Ramos (cell line): ENCODE data around the gene CRIM1.

Source experiments
- in situ Hi-C: fragments of 300-500 bp; cut with MboI; formaldehyde crosslinking; loops from one replicate; pipeline ENCODE4 v1.14.3; 2022; ENCODE audit warnings: low sequenced_read_pairs; ENCODE audit not compliant: unreplicated experiment

Gene CRIM1

DNA sequence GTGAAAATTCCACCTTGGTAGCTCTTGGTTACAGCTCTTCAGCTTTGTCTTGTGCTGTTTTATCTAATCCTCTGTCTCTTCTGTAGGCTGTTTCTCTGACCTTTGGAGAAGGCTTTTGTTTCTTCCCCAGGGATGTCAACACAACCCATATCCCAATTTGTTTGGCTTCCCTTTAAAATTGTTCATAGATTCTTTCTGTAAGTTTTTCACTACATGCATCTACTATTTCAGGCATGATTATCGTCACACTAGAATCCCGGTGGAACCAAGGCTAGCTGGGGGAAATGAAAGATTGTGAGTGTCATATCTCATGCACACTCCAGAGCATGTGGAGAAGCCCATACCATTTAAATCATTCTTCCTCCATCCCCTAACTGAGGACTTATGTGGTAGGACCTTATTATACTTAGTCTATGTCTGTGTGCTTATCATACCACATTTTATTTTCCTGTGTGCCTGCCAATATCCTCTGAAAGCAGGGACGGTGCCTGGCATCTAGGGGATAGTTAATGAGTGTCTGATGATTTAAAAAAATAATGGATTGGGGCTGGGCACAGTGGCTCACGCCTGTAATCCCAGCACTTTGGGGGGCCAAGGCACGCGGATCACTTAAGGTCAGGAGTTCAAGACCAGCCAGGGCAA, 59.9 kb downstream of the CRIM1 start:
- in situ Hi-C loops: no loop called here

DNA sequence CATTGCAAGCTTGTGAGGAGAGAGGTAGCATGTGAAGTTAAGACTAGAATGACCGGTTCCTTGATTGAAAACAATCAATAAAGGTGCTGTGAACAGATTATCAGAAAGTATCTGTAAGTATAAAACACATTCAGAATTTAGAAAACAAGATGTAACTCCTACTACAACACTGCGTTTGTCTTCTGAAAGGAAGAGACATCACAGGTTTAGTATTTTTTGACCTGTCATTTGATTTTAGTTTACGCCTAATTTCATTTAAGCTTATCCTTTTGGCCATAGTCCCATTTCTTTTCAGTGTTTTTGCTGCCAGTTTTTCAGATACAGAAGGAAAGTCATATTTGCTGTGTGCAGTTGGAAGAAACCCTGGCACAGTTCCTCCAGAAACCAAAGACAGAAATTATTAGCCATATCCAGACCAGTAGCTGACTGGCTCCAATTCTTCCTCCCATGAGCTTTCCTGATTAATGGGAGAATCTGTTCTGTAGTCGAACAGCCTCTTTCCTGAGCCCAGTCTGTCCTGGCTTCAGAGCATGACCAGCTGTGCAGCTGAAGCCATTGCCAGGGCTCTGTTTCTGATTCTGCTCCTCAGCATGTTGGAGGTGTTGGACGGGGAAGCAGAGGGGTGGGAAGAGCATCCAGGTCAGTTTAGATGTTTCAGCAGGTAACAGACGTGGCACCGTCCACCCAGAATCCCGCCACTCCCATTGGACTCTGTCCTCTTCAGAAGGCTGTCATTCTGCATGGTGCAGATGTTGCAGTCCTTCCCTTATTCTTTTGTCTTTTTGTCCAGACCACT, 61.0 kb downstream of the CRIM1 start:
- in situ Hi-C loops: no loop called here

DNA sequence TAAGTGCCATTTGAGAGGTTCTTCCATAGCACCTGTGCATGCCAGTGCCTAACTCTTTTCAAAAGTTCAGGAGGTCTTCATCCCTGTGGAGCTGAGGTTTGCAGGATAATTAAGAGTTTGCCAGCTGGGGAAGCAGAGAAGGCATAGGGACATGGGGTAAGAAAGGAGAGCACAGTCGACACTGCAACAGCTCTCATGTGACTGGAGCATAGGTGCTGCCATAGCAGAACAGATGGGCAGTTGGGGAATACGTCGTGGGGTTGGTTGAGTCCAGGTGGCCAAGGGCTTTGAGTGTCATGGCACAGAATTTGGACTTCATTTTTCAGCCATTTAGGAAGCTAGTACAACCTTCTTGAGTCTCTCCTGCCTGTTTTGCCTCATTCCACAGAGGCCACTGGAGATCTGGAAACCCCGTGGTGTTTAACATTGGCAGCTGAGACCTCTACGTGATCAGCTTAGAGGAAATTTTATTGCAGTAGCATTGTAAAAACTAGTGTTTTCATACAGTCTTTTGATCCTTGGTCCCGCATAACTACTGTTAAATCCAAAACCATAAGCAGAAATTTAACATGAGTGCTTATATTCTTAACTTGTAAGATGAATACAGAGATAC, 65.1 kb downstream of the CRIM1 start:
- in situ Hi-C loops: no loop called here

DNA sequence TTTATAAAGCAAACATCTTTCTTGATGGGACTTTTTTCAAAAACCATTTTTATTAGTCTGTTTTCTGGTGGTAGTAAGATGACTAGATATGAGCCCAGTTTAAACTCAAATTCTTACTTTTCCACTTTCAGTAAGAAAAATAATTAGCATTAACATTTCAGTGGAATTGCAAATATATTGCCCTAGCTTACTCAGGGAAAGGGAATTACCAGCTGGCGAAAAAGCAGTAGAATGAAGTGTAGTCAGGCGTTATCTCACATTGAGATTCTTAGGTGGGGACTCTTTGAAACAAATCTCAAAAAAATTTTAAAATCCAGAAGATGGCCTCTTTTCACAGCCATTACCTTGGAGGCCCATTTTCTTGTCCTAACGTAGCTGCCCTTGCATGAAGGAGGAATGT, 65.8 kb downstream of the CRIM1 start:
- in situ Hi-C loops: no loop called here

DNA sequence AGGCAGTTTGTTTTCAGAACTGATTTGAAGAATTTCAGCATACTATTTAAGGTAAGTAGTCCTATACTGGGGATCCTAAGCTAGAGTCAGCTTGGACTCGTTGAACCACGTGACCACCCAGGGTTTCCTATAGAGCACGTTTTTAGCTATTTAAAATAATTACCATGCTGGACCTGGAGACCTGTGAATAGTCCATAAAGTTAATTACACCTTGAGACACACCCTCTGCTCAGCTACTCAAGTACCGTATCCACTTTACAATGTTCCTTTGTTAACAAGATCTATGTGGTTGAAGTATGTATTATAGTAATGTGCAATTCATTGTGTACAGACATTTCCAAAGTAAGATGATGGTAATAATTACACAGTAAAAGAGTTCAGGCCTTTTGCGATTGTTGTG, 67.6 kb downstream of the CRIM1 start:
- in situ Hi-C loops: no loop called here

DNA sequence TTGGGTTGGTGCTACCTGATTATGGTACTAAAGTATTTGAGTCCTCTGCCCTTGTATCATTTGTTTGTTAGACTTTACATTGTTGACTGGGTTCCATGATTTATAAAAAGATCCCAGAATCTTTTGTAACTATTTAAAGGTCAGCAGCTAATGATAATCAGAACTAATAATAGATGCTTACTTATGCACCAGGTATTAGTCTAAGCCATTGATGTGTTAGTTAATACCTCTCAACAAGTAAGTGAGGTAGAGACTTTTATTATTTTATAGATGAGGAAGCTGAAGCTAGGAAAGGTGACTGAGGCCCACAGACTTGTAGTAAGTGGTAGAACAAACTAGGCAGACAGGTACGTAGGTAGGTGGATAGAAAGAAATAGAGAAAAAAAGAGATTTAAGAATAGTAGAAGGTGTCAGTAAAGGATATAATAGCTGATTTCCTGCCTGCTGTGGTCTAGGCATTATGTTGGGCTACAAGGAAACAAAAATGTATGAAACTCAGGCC, 68.1 kb downstream of the CRIM1 start:
- in situ Hi-C loops: no loop called here

DNA sequence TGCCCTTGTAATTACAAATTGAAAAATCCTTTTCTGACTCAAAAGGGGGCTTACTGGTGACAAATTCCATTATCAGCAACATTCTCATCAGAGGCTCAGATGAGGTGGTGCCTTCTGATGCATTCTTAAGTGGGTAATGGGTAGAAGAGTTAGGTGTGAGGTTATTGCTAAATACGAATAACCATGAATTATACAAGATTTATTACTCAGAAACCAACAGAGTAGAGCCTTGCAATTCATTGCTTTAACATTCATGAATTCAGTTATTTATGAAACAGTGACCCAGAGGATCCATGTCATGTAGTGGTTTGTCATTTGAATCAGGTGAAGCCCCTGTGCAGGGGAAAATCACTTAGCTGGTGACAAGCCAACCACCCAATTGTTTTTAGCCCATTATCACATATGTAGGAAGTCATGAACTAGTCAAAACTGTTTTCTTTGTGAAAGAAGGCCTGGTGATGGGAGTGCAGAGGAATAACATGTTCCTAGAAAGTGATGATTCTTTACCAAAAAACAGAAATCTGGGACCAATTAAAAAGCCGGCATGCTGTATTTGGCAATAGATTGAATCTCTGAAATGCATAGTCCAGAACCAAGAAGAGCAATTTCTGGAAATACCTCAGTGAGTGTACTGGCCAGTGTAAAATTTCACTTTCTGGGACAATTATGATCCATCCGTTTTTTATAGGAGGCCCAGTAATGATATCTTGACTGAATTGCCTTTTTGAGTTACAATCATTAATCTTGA, 70.2 kb downstream of the CRIM1 start:
- in situ Hi-C loops: no loop called here

DNA sequence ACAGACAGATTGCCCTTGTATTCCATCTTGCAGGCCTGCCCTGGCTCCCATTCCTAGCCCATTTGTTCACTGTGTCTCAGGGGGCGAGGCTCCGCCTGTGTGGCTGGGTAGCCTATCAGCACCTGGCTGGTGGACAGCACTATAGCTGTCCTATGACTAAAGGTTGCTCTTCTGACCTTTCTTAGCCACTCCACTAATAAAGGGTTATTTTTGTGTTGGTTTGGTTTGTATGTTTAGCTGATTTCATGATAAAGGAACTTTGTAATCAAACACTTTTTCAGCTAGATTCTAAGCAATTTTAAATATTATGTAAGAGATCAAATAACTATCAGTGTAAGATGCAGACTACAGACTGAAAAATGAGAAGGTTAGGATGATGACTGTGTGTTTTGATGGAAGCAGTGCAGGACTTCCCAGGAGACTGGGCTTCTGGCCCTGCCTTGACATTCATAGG, 72.2 kb downstream of the CRIM1 start:
- in situ Hi-C loops: no loop called here

DNA sequence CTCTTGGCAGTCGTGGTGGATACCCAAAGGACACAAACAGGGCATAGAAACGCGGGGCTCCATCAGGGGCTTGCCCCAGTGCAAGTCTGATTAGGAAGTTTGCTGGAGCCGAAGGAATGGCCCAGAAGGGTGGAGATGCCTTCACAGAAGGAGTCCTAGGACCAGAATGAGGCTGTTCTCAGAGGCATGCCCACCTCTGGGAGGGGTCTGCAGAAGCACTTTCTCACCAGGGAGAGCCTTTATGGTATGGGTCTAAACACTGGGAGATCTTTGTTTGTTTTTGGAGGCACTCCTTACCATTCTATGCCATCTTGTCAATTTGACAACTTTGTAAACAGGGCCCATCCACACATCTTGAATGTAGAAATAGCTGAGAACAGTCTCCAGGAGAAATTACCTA, 75.0 kb downstream of the CRIM1 start:
- in situ Hi-C loops: no loop called here

DNA sequence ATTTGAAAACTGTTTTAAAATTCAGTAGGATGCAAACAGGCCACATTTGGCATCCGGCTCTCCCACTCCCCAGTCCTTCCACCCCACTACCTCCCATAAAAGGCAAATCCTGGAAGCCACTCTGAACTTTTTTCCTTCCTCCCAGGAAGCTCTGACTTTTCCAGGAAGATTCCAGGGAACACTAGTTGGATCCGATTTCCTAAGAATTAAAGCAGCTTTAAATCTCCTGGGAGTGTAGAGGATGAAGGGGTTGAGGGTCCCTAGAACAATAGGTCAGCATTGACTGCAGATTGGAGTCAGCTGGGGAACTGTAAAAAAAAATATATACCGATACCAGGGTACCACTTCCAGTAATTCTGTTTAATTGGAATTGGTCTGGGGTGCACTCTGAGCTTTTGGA, 76.9 kb downstream of the CRIM1 start:
- in situ Hi-C loops: no loop called here

DNA sequence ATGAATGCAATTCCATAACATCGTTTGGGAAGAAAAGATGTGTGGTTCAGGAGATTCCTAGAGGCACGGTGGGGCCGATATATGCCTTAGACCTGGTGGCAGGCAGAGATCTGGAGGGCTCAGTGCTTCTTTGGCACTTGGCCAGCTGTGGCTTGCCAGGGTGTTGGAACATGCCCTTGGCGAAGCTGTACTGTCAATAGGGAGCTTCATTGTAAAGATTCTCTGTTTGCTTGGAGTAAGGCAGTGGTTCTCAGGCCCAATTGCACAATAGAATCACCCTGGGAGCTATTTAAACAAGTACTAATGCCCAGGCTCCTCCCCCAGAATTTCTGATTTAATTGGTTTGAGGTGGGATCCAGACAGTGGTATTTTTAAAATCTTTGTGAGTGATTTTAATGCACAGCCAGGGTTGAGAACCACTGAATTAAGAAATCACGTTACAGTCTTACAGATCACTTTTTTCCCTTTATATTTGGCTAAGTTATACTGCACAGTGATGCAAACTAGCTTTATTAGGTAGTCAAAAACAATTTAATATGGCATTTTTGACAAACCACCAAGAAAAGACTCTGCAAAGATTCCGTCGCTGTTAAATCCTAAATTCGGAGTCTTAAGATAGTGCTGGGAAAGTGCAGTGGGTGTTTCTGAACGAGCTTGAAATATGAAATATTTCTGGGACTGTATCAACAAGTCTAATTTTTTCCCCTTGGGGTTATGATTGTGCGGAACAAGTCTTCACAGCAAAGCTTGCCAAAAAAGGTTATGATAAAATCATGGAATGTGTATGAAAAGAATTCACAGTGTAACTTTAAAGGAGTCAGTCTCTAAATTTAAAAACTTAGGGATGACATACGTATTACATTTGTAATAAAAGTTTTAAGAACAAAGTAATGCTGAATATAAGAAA, 78.0 kb downstream of the CRIM1 start:
- in situ Hi-C loops: no loop called here

DNA sequence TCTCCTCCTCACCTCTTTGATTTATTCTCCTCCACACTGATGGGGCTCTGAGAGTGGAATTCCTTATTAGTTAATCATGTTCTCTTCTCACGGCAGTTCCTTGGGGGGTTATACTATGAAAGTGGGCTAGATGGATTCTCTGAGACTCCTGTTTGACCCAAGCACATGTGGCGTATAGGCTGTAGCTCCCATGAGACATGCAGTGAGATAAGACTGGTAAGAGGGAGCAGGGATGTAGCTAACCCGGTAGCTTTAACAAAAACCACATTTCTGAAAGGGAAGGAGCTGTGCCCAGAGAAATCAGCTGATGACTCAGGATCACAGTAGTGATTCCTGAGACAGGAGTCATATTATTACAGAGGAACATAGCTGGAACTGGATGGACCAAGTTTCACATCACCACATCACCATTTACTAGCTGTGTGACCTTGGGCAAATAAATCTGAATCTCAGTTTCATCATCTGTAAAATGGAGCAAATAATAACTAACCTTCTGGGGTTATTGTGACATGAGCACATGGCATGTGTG, 82.9 kb downstream of the CRIM1 start:
- in situ Hi-C loops: no loop called here

DNA sequence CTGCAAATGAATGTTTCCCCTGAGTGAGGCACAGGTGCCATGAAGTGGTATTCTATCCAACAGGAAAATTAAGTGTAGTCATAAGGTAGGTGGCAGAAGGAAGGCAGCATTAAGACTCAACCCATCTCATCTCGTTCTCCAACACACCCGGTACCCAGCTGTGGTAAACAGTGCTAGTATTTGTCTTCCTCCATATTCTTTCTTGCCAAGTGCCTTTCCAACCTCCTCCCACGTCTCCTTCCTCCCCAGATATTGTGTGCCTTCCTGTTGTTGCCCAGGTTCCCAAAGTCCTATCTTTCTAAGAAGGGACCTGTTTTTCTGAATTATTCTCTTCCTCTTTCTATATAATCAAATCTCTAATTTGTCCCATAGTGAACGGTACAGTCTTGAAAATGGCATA, 83.5 kb downstream of the CRIM1 start:
- in situ Hi-C loops: no loop called here

DNA sequence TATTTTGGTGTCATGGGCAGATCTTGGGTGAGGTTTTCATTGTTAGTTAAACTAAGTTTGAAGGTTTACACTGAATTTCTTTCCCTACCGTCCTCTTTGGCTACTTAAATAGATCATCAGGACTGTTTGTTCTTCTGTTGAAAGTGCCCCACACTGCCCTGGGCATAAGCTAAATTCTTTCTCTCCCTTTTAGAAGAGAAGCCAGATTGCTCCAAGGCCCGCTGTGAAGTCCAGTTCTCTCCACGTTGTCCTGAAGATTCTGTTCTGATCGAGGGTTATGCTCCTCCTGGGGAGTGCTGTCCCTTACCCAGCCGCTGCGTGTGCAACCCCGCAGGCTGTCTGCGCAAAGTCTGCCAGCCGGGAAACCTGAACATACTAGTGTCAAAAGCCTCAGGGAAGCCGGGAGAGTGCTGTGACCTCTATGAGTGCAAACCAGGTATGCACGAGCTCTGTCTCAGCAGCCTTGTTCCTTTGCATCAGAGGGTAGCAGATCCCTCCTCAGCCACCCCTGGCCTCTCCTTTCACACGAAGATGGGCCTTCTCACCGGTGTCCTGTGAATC, 85.6 kb downstream of the CRIM1 start:
- in situ Hi-C loops: no loop called here

DNA sequence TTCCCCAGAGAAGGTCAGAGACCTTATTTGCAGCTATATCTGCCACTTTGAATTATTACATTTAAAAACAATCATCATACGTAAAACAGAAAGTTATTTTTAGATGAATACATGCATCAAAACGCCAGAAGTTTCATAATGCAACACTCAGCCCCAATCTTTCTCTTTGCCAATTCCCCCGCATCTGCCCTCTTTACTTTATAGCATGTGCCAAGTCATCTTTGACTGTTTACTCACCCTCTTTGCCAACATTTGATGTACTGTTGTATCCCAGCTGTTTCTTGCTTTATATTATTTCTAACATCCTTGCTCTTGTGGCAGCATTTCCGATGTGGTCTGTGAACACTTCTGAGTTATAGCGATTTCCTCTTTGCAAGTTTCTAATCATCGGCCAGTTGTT, 86.2 kb downstream of the CRIM1 start:
- in situ Hi-C loops: no loop called here

DNA sequence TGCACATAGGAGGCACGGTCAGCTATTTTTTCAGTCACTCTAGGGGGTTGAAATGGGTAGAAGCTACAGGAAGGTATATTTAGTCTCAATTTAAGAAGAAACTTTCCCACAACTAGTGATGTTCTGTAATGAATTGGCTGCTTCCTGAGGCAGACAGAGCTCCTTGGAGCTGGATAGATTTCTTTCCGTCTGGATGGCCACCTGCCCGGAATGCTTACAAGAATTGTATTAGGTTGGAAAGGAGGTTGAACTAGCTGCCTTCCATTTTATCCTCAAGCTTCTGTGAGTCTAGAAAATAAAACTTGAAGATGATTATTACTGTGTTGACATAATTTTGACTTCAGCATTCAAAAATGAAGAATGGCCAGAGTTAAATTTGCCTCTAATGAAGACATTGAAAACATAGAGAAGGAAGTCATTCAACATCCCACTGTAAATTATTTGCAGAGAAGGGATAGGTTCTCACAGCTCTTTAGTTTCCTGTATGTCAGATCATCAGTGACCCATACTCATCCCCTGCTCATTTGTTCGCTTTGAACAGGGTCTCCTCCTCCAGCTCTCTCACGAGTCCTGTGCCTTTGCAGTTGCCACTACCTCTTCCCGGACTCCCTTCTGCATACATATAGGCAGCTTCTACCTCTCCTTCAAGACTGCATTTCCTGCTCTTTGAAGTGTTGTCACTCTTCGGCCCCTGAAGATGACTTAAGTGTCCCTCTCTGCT, 88.8 kb downstream of the CRIM1 start:
- in situ Hi-C loops: no loop called here

DNA sequence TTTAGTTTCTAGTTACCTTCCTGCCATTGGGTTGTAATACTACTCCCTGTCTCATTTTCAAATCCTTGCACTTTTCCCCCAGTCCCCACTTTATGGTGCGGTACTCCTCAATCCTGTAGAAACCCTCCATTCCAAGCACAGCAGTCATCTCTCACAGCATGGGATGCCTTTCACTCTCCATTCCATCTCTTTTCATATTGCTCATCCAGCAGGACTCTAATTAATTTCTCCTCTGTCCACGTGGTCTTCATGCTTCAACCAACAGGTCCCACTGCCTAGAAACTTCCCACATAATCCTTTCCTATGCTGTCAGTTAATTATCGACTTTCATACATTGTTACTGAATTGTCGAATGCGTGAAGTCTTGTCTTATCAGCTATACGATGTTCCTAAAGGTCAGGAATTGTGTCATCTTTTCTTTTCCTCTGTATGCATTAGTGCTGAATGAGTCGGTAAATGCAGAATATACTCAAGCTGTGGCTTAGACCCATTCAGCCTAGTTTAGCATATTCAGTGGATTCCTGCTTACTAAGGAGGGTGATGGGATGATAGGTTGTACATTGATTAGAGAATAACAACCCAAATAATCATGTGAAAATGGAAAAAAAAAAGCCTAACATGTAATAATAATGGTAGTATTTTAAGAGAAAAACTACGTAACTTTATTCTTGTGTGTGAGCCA, 89.7 kb downstream of the CRIM1 start:
- in situ Hi-C loops: no loop called here

DNA sequence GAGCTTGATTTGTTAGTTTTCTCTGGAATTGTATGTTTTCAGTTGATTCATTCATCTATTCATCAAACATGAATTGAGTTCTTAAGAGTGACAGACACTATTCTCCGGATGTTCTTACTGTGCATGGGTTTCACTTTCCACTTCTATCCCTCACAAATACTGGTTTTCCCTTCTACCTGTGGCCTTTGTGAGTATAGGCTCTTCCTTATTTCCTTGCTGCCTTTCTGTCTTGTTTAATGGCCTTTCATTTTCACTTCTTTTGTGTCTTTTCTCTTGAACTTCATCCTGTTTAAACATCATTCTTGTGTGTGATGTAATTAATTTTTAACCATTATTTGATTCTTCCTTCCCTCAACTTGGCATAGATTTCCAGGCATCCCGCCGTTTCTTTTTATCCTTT, 90.7 kb downstream of the CRIM1 start:
- in situ Hi-C loops: no loop called here
